KOPT-K1 (cell line): ENCODE results near the gene JKAMP.

Experiments used
- H3K27ac ChIP-seq: fragments of 200-600 bp; sonication (generic); 2 replicates; pipeline ENCODE4 v1.5.1; 2016; ENCODE audit warnings: antibody characterized with exemption, mild to moderate bottlenecking, low read depth, low read length; ENCODE audit not compliant: poor library complexity, severe bottlenecking
- H3K36me3 ChIP-seq: fragments of 200-600 bp; sonication (generic); 2 replicates; pipeline ENCODE4 v1.5.1; 2017; ENCODE audit warnings: antibody characterized with exemption, mild to moderate bottlenecking, low read length, moderate library complexity; ENCODE audit not compliant: insufficient read depth
- H3K9me3 ChIP-seq: fragments of 200-600 bp; sonication (generic); 2 replicates; pipeline ENCODE4 v1.5.1; 2017; ENCODE audit warnings: antibody characterized with exemption, low read length, mild to moderate bottlenecking; ENCODE audit not compliant: insufficient read depth, poor library complexity, severe bottlenecking

Gene JKAMP

GRCh38 chr14:59503256-59503655, 18.9 kb downstream of the JKAMP start:
- Histone ChIP-seq H3K9me3 (no peaks in the 10 kb centered on the region), H3K36me3 (peaks cover 29% of the 10 kb centered on the region), H3K27ac (no peak overlapping the region)

GRCh38 chr14:59507063-59507751, 22.9 kb downstream of the JKAMP start:
- H3K9me3 ChIP-seq: no peaks in the 10 kb centered on the region
- H3K36me3 ChIP-seq: peaks cover 7% of the 10 kb centered on the region
- no peak overlapping the region for H3K27ac ChIP-seq

GRCh38 chr14:59507752-59508103, 23.4 kb downstream of the JKAMP start:
- Histone ChIP-seq H3K27ac (no peak overlapping the region), H3K36me3 (peaks cover 7% of the 10 kb centered on the region), H3K9me3 (no peaks in the 10 kb centered on the region)

GRCh38 chr14:59509101-59509500, 24.8 kb downstream of the JKAMP start:
- Histone ChIP-seq H3K36me3 (peaks cover 3% of the 10 kb centered on the region), H3K9me3 (no peaks in the 10 kb centered on the region), H3K27ac (no peak overlapping the region)

- no peak overlapping the region for H3K27ac ChIP-seq
- H3K36me3 ChIP-seq: no peaks in the 10 kb centered on the region
Measured at GRCh38 chr14:59510001-59510400, 25.7 kb downstream of the JKAMP start.

GRCh38 chr14:59510966-59511365, 26.6 kb downstream of the JKAMP start:
- H3K36me3 ChIP-seq: no peaks in the 10 kb centered on the region
- H3K9me3 ChIP-seq: no peaks in the 10 kb centered on the region
- no peak overlapping the region for H3K27ac ChIP-seq

More at GRCh38 chr14:59510001-59510400, 25.7 kb downstream of the JKAMP start:
- H3K9me3 ChIP-seq: no peaks in the 10 kb centered on the region

GRCh38 chr14:59511916-59512575, 27.7 kb downstream of the JKAMP start:
- no peaks in the 10 kb centered on the region for H3K36me3 ChIP-seq
- H3K9me3 ChIP-seq: no peaks in the 10 kb centered on the region
- H3K27ac ChIP-seq: no peak overlapping the region

- H3K36me3 ChIP-seq: no peaks in the 10 kb centered on the region
- no peak overlapping the region for H3K27ac ChIP-seq
- H3K9me3 ChIP-seq: no peaks in the 10 kb centered on the region
Measured at GRCh38 chr14:59520224-59520623, 35.9 kb downstream of the JKAMP start.

GRCh38 chr14:59529189-59529588, 44.9 kb downstream of the JKAMP start:
- H3K36me3 ChIP-seq: no peaks in the 10 kb centered on the region
- peaks cover 9% of the 10 kb centered on the region for H3K9me3 ChIP-seq
- H3K27ac ChIP-seq: no peak overlapping the region

GRCh38 chr14:59530349-59530748, 46.0 kb downstream of the JKAMP start:
- Histone ChIP-seq H3K9me3 (peaks cover 9% of the 10 kb centered on the region), H3K36me3 (no peaks in the 10 kb centered on the region), H3K27ac (no peak overlapping the region)

GRCh38 chr14:59532419-59532818, 48.1 kb downstream of the JKAMP start:
- Histone ChIP-seq H3K36me3 (no peaks in the 10 kb centered on the region), H3K27ac (no peak overlapping the region), H3K9me3 (peaks cover 9% of the 10 kb centered on the region)

GRCh38 chr14:59534361-59534987, 50.2 kb downstream of the JKAMP start:
- H3K9me3 ChIP-seq: no peaks in the 10 kb centered on the region
- no peak overlapping the region for H3K27ac ChIP-seq
- no peaks in the 10 kb centered on the region for H3K36me3 ChIP-seq

- Histone ChIP-seq H3K27ac (no peak overlapping the region), H3K9me3 (no peaks in the 10 kb centered on the region), H3K36me3 (no peaks in the 10 kb centered on the region)
Measured at GRCh38 chr14:59537476-59537875, 53.2 kb downstream of the JKAMP start.

- no peak overlapping the region for H3K27ac ChIP-seq
Measured at GRCh38 chr14:59538936-59539335, 54.6 kb downstream of the JKAMP start.

GRCh38 chr14:59540852-59541251, 56.5 kb downstream of the JKAMP start:
- H3K27ac ChIP-seq: no peak overlapping the region
- no peaks in the 10 kb centered on the region for H3K36me3 ChIP-seq
- H3K9me3 ChIP-seq: no peaks in the 10 kb centered on the region

More at GRCh38 chr14:59538936-59539335, 54.6 kb downstream of the JKAMP start:
- H3K9me3 ChIP-seq: no peaks in the 10 kb centered on the region
- no peaks in the 10 kb centered on the region for H3K36me3 ChIP-seq
